GM21381 (cell line): ENCODE data around the gene CLDN3.
A peak's percentile ranks its signal among the peaks of the same experiment; 100 is the strongest.
"Not testable (repeated sequence)": the region's sequence is repeated elsewhere in the genome, so short reads cannot be mapped to it uniquely, and the experiment has no call there.

ENCODE experiments used
- ATAC-seq: cut with Tn5 transposase; IDR thresholded peaks from one replicate; pipeline ENCODE4 v1.9.1; 2021; ENCODE audit warnings: mild to moderate bottlenecking, moderate library complexity; ENCODE audit not compliant: unreplicated experiment

Gene CLDN3

GRCh38 chr7:73738220-73738611 is 31.9 kb downstream of the CLDN3 start:
- ATAC-seq: no peak

GRCh38 chr7:73737491-73738219 is 32.4 kb downstream of the CLDN3 start:
- no peak for ATAC-seq

GRCh38 chr7:73736885-73737284 is 33.2 kb downstream of the CLDN3 start:
- ATAC-seq: no peak

- ATAC-seq: no peak
These were observed 34.6 kb downstream of the CLDN3 start for GRCh38 chr7:73735528-73735905.

- ATAC-seq: peak; percentile 29
These were observed 35.2 kb downstream of the CLDN3 start for GRCh38 chr7:73734619-73735527.

- ATAC-seq: no peak
These were observed 37.7 kb downstream of the CLDN3 start for GRCh38 chr7:73732397-73732796.

GRCh38 chr7:73730485-73730884 is 39.6 kb downstream of the CLDN3 start:
- ATAC-seq: no peak

GRCh38 chr7:73728551-73728950 is 41.5 kb downstream of the CLDN3 start:
- ATAC-seq: no peak

- no peak for ATAC-seq
These were observed 42.1 kb downstream of the CLDN3 start for GRCh38 chr7:73727952-73728351.

GRCh38 chr7:73726083-73726466 is 44.0 kb downstream of the CLDN3 start:
- no peak for ATAC-seq

- no peak for ATAC-seq
These were observed 46.3 kb downstream of the CLDN3 start for GRCh38 chr7:73723813-73724212.

- no peak for ATAC-seq
These were observed 47.3 kb downstream of the CLDN3 start for GRCh38 chr7:73722785-73723184.

- ATAC-seq: not testable (repeated sequence)
These were observed 47.9 kb downstream of the CLDN3 start for GRCh38 chr7:73722182-73722581.

GRCh38 chr7:73721377-73721817 is 48.7 kb downstream of the CLDN3 start:
- no peak for ATAC-seq

- ATAC-seq: not testable (repeated sequence)
These were observed 49.6 kb downstream of the CLDN3 start for GRCh38 chr7:73720443-73720842.

GRCh38 chr7:73719806-73720169 is 50.3 kb downstream of the CLDN3 start:
- peak; percentile 8 for ATAC-seq
